ENCODE results near the gene SH3RF3. TPM values are rescaled to one million over a fixed set of nuclear protein-coding genes. Genes with fewer than 3 reads are reported as not detected.

The SH3RF3 gene
- total and polyA plus RNA-seq, 2 donors (not counting 1 experiment from before 2014, with no cell fraction given): 8.3 to 10.1 TPM

DNA sequence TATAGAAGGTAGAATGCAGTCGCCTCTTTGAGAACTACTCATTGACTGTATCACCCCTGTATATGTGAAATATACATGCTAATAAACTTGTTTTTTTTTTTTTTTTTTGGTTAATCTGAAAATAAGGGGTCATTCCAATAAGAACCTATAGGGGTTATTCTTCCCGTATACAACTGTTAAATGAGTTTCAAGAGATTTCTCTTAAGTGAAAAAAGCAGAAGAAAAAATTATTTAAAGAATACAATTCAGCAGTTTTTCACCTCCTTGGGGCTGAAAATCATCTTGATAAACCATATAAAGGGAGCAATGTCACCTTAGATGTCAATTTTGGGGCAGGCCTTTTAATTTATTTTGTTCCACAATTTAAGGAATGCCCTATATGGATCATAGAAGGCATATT is 418.3 kb downstream of the SH3RF3 start:
- Histone ChIP-seq H3K36me3 (ENCODE audit: control insufficient read depth, insufficient read depth, low read length) (peaks cover 2% of the 10 kb centered on the region), H3K9me3 (ENCODE audit: control insufficient read depth, insufficient read depth, low read depth, low read length) (no peaks in the 10 kb centered on the region), H3K9ac (ENCODE audit: insufficient read depth, low read length) (no peak overlapping the region), H2AFZ (ENCODE audit: low read length) (no peak overlapping the region), H3K27me3 (ENCODE audit: control insufficient read depth, insufficient read depth, low read length) (no peaks in the 10 kb centered on the region), H4K20me1 (ENCODE audit: control insufficient read depth, extremely low read depth, insufficient read depth, low read length) (peaks cover 2% of the 10 kb centered on the region), H3K79me2 (ENCODE audit: control insufficient read depth, insufficient read depth, low read length) (no peaks in the 10 kb centered on the region), H3K4me1 (ENCODE audit: control insufficient read depth, extremely low read depth, insufficient read depth, low read length) (no peaks in the 10 kb centered on the region), H3K4me2 (ENCODE audit: extremely low read depth, insufficient read depth, low read length) (no peak overlapping the region), H3K4me3 (replicated peaks in 1 of 4; ENCODE audit: control extremely low read depth in 1 of 4, insufficient read depth in 1 of 4, low read depth in 3 of 4, low read length in 4 of 4) (no peak overlapping the region), H3K27ac (ENCODE audit: insufficient read depth, low read length) (no peak overlapping the region)
- DNase-seq (ENCODE audit: low read depth in 2 of 2): no peak
- no peak for TF ChIP-seq EZH2 (IDR thresholded peaks at IDR 0.05; ENCODE audit: low read length, missing control alignments)
- TF ChIP-seq, protein P1, sequence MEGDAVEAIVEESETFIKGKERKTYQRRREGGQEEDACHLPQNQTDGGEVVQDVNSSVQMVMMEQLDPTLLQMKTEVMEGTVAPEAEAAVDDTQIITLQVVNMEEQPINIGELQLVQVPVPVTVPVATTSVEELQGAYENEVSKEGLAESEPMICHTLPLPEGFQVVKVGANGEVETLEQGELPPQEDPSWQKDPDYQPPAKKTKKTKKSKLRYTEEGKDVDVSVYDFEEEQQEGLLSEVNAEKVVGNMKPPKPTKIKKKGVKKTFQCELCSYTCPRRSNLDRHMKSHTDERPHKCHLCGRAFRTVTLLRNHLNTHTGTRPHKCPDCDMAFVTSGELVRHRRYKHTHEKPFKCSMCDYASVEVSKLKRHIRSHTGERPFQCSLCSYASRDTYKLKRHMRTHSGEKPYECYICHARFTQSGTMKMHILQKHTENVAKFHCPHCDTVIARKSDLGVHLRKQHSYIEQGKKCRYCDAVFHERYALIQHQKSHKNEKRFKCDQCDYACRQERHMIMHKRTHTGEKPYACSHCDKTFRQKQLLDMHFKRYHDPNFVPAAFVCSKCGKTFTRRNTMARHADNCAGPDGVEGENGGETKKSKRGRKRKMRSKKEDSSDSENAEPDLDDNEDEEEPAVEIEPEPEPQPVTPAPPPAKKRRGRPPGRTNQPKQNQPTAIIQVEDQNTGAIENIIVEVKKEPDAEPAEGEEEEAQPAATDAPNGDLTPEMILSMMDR (conservative IDR thresholded peaks at IDR 0.05 in 1 of 2, IDR thresholded peaks at IDR 0.05 in 1 of 2; ENCODE audit: low read depth in 1 of 2, low read length in 2 of 2): no peak

DNA sequence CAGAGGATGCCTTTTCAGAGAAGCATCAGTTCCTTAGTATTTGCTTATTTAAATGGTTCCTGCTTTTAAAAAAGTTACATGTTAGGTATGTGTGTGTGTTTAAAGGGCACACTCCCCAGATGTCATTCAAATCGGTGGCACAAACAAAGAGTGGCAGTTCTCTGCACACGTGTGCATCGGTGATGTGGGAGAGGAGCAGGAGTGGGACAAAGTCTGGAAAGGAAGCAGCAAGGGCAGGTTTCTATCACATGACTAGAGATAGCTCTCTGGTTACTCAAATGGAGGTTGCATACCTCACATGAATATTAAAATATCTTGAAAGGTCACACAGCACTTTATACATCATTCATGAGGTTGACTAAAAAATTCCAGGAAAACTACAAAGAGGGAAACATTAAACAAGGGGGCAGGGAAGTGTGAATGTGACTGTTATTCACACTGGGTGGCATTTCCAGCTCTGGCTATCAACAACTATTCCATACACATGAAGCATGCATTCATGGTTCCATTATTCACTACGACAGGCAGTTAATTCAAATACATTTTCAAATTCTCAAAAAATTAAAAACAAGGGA is 420.1 kb downstream of the SH3RF3 start:
- Histone ChIP-seq H3K79me2 (ENCODE audit: control insufficient read depth, insufficient read depth, low read length) (no peaks in the 10 kb centered on the region), H2AFZ (ENCODE audit: low read length) (no peak overlapping the region), H3K27me3 (ENCODE audit: control insufficient read depth, insufficient read depth, low read length) (no peaks in the 10 kb centered on the region), H3K27ac (ENCODE audit: insufficient read depth, low read length) (no peak overlapping the region), H3K4me3 (replicated peaks in 1 of 4; ENCODE audit: control extremely low read depth in 1 of 4, insufficient read depth in 1 of 4, low read depth in 3 of 4, low read length in 4 of 4) (no peak overlapping the region), H3K9me3 (ENCODE audit: control insufficient read depth, insufficient read depth, low read depth, low read length) (no peaks in the 10 kb centered on the region), H3K4me1 (ENCODE audit: control insufficient read depth, extremely low read depth, insufficient read depth, low read length) (no peaks in the 10 kb centered on the region), H3K4me2 (ENCODE audit: extremely low read depth, insufficient read depth, low read length) (no peak overlapping the region), H4K20me1 (ENCODE audit: control insufficient read depth, extremely low read depth, insufficient read depth, low read length) (peaks cover 2% of the 10 kb centered on the region), H3K9ac (ENCODE audit: insufficient read depth, low read length) (no peak overlapping the region), H3K36me3 (ENCODE audit: control insufficient read depth, insufficient read depth, low read length) (peaks cover 2% of the 10 kb centered on the region)
- peak in 1 of 2 donors; percentile 36 for DNase-seq (ENCODE audit: low read depth in 2 of 2)
- TF ChIP-seq, protein P1 (conservative IDR thresholded peaks at IDR 0.05 in 1 of 2, IDR thresholded peaks at IDR 0.05 in 1 of 2; ENCODE audit: low read depth in 1 of 2, low read length in 2 of 2): no peak

Other genes starting within 250 kb of the SH3RF3 start
- not detected in 2 replicates for gene EDAR, start 140.0 kb upstream of the SH3RF3 start, total RNA-seq
- gene EDAR, start 140.0 kb upstream of the SH3RF3 start, polyA plus RNA-seq: not detected in 2 replicates

Measured in fibroblast of lung (primary cell).